GM19397 (cell line): Measurements from ENCODE around the gene LCP1.
A peak's percentile ranks its signal among the peaks of the same experiment; 100 is the strongest.
"Not testable (repeated sequence)": the region's sequence is repeated elsewhere in the genome, so short reads cannot be mapped to it uniquely, and the experiment has no call there.

ENCODE experiments used
- ATAC-seq: cut with Tn5 transposase; IDR thresholded peaks from one replicate; pipeline ENCODE4 v1.9.1; 2021; ENCODE audit warnings: mild to moderate bottlenecking, moderate library complexity; ENCODE audit not compliant: unreplicated experiment

LCP1 gene

DNA sequence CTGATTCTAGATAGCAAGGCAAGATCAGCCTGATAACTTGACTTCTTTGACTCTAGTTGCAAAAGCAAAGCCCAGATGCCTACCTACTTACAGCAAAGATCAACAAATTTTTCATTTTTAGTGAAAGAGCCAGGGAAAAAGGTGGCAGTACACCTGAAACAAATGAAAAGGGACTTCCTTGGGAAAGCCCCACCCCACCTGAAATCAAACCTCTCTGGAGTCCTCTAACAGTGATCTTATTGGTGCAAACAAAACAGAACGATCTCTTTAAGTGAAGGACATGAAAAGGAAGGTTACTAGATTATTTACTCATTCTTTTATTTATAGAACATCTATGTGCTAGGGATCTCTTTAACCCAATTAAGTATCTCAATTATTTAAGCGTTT, 507 bp upstream of the LCP1 start:
- peak; percentile 3 for ATAC-seq

DNA sequence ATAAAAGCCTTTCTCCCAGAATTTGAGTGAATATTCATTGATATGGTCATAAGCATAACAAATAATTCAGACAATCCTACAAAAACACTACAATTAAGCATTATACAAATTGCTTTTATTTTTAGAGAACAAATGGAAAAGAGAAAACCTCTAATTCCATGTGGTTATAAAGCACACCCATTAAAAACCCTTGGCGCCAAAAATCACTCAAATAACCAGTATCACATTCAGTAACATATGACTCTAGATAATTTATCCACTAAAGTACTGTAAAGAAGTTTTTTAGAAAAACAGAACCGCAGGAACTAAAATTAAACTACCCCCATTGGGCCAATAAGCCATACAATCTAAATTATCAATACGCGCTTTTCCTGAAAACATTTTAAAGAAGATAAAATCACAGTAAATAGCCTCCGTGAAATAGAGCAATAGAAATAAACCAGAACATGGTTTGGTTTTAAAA, 569 bp downstream of the LCP1 start:
- no peak for ATAC-seq

DNA sequence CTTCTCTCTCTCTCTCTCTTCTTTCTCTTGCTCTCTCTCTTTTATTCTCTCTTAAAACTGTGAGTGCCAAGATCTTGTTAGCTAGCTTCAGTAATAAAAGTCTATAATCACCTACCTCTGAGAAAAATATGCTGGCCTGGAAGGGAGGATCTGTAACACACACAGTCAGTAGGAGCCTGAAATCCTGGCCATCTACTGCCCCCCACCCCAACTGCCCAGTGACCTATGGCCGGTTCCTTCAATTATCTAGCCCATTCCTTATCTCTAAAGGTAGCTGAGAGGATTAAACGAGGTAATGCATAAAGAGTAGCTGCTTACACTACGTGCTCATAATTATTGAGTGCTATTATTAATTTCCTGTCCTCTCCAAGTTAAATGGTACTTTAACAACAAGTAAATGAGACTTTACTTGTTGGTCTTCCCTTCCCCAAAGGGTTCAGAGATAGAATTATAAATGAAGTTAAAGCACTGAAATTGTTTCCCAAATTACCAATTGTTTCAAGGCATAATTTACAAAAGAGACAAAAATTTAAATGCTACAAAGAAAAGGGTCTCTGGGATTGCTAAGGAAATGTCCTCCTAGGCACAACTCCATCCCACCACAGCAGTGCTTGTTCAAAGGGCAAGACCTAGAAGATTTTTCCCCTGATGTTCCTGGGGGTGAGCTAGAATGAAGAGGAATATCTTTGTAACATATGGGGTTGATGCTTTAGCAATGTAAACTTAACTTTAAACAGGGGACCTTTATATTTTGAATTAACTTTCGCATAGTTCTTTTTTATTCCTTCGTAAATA, 1.8 kb downstream of the LCP1 start:
- no peak for ATAC-seq

DNA sequence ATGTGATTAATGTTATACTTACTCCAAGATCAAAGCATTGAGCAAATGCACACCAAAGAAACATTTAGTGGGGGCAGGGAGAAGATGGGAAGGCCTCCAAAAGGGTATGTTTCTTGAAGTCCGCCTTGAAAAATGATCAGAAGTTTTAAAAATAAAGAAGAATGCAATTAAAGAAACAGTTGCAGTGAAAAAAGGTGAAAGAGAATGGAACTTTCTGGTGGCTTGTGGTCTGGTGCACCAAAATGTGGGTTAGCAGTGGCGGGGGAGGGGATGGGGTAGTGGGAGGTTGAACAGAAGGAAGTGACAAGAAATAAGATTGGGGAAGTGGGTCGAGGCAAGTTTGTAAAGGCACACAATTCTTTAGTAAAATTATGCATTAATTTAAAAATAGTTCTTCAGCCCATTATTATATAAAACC, 2.5 kb downstream of the LCP1 start:
- no peak for ATAC-seq

- ATAC-seq: no peak
These were observed 3.2 kb downstream of the LCP1 start for GRCh38 chr13:46178821-46179220.

DNA sequence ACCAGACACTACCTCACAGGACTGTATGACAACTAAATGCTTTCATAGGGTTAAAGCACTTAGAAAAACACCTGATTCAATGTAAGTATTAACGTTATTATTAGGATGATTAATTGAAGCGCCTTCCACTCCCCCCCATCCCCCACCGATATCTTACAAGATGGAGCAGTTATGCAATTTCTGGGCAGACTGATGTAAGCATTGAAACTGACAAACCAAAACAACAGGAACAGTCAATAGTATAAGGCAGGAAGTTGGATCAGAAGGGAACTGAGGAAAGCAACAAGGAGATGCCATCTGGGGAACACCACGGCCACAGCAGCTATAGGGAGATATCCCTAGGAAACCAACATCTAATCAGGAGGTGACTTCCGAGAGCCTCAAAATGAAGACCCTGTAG, 3.8 kb downstream of the LCP1 start:
- ATAC-seq: no peak

GRCh38 chr13:46176756-46177155, 5.2 kb downstream of the LCP1 start:
- ATAC-seq: no peak

- ATAC-seq: peak; percentile 42
These were observed 8.3 kb downstream of the LCP1 start for GRCh38 chr13:46173656-46174055.

GRCh38 chr13:46172531-46172991, 9.4 kb downstream of the LCP1 start:
- ATAC-seq: no peak

DNA sequence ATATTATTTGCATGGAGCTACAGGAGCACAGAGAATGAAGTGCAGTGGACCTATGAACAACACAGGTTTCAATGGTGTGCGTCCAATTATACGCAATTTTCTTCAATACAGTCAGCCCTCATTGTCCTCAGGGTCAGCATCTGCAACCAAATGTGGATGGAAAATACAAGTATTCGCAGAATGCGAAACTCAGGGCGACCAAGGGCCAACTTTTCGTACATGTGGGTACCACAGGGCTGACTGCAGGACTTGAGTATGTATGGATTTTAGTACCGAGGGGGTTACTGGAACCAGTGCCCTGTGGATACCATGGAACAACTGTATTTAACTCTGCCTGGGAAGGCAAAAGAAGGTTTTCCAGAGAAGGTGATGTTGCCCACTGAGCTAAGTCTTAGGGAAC, 10.2 kb downstream of the LCP1 start:
- ATAC-seq: no peak

GRCh38 chr13:46171217-46171616, 10.8 kb downstream of the LCP1 start:
- no peak for ATAC-seq

GRCh38 chr13:46170687-46171086, 11.3 kb downstream of the LCP1 start:
- ATAC-seq: no peak

GRCh38 chr13:46170268-46170667, 11.7 kb downstream of the LCP1 start:
- no peak for ATAC-seq

DNA sequence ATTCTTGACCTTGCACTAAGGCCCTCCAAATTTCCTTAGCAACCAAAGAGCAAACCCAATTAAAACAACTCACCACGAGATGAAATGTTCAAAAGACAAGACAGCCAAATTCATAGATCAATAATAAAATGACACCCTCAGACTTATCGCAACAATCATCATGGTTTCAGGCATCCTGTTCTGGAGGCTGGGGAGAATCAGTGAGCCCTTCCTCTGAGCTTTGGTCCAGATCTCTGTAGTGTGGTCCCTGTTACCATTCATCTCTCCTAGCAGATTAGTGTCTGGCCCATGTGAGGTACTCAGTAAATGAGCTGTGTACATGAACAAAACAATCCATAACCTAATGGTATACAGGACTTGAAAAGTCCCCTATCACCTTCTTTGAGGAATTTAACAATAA, 12.2 kb downstream of the LCP1 start:
- ATAC-seq: no peak

GRCh38 chr13:46168783-46169182, 13.2 kb downstream of the LCP1 start:
- no peak for ATAC-seq

- peak; percentile 27 for ATAC-seq
These were observed 13.6 kb downstream of the LCP1 start for GRCh38 chr13:46168341-46168740.

- no peak for ATAC-seq
These were observed 14.9 kb downstream of the LCP1 start for GRCh38 chr13:46166947-46167610.

DNA sequence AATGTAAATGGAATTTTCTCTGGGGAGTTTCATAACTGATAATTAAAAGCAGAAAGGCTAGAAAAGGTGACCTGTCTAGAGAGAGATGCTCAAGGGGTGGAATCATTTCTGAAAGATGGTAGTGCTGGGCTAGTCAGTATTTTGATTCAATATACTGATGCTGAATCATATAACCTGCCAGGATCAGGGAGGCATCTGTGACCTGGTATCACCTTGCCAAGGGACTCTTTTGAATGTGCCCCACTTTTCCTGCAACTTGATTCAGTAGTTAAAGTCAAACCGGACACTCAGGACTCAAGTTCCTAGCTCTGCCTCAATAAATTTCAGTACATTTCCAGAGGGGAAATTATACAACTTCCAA, 15.8 kb downstream of the LCP1 start:
- ATAC-seq: no peak

GRCh38 chr13:46165485-46166223, 16.3 kb downstream of the LCP1 start:
- ATAC-seq: peak; percentile 49

- ATAC-seq: no peak
These were observed 17.3 kb downstream of the LCP1 start for GRCh38 chr13:46164661-46165060.

GRCh38 chr13:46162741-46163140, 19.2 kb downstream of the LCP1 start:
- ATAC-seq: not testable (repeated sequence)
